ENCODE measurements around the gene CELSR1. TPM values are rescaled to one million over a fixed set of nuclear protein-coding genes. Genes with fewer than 3 reads are reported as not detected.

CELSR1 gene
- total RNA-seq, 2 experiments from 2014 or later, result 0.31 to 0.33 TPM

GRCh38 chr22:46369716-46370583, 167.5 kb downstream of the CELSR1 start:
- no peaks in the 10 kb centered on the region for H3K9me3 Mint-ChIP-seq
- DNase-seq, result no peak
- no peak overlapping the region for H3K27ac Mint-ChIP-seq
- H3K27me3 Mint-ChIP-seq, result peaks cover 12% of the 10 kb centered on the region
- H3K36me3 Mint-ChIP-seq, result no peaks in the 10 kb centered on the region
- no peak overlapping the region for H3K4me3 Mint-ChIP-seq
- POLR2A ChIA-PET, result no interaction called here
- H3K4me1 Mint-ChIP-seq, result peaks cover 17% of the 10 kb centered on the region
- no peak for ATAC-seq (ENCODE audit: low read depth)

- H3K4me3 Mint-ChIP-seq, result no peak overlapping the region
- POLR2A ChIA-PET, result no interaction called here
Observed at GRCh38 chr22:46368871-46369715, 168.3 kb downstream of the CELSR1 start.

GRCh38 chr22:46368422-46368821, 169.0 kb downstream of the CELSR1 start:
- H3K4me1 Mint-ChIP-seq, result peaks cover 12% of the 10 kb centered on the region
- no peak overlapping the region for H3K27ac Mint-ChIP-seq
- ATAC-seq (ENCODE audit: low read depth) (no peak), DNase-seq (no peak)
- H3K27me3 Mint-ChIP-seq, result peaks cover 5% of the 10 kb centered on the region
- no peaks in the 10 kb centered on the region for H3K9me3 Mint-ChIP-seq
- no peak overlapping the region for H3K4me3 Mint-ChIP-seq
- H3K36me3 Mint-ChIP-seq, result no peaks in the 10 kb centered on the region
- POLR2A ChIA-PET, result no interaction called here

More at GRCh38 chr22:46368871-46369715, 168.3 kb downstream of the CELSR1 start:
- Mint-ChIP-seq H3K9me3 (no peaks in the 10 kb centered on the region), H3K36me3 (no peaks in the 10 kb centered on the region), H3K27me3 (peaks cover 8% of the 10 kb centered on the region), H3K4me1 (peaks cover 16% of the 10 kb centered on the region), H3K27ac (no peak overlapping the region)
- ATAC-seq (ENCODE audit: low read depth) (no peak), DNase-seq (no peak)

- Mint-ChIP-seq H3K4me3 (no peak overlapping the region), H3K36me3 (no peaks in the 10 kb centered on the region), H3K27ac (no peak overlapping the region), H3K9me3 (no peaks in the 10 kb centered on the region), H3K4me1 (peaks cover 10% of the 10 kb centered on the region), H3K27me3 (peaks cover 4% of the 10 kb centered on the region)
- POLR2A ChIA-PET, result interaction anchor here (0.6 kb wide), 1 partner anchor 174 kb away, joined by 3 read pairs; no protein-coding TSS in a partner anchor
- peak; percentile 85 for DNase-seq
- peak; percentile 74 for ATAC-seq (ENCODE audit: low read depth)
Observed at GRCh38 chr22:46367707-46368191, 169.7 kb downstream of the CELSR1 start.

GRCh38 chr22:46366801-46367706, 170.4 kb downstream of the CELSR1 start:
- Mint-ChIP-seq H3K9me3 (no peaks in the 10 kb centered on the region), H3K27me3 (no peaks in the 10 kb centered on the region), H3K36me3 (no peaks in the 10 kb centered on the region), H3K4me3 (no peak overlapping the region), H3K4me1 (peaks cover 12% of the 10 kb centered on the region), H3K27ac (no peak overlapping the region)
- POLR2A ChIA-PET, result interaction anchor here (0.6 to 0.9 kb wide), 2 partner anchors 49 to 175 kb away, joined by 3 read pairs; no protein-coding TSS in a partner anchor
- ATAC-seq (ENCODE audit: low read depth) (no peak), DNase-seq (no peak)

- H3K4me1 Mint-ChIP-seq, result peaks cover 9% of the 10 kb centered on the region
- H3K27me3 Mint-ChIP-seq, result peaks cover 3% of the 10 kb centered on the region
- ATAC-seq (ENCODE audit: low read depth) (no peak), DNase-seq (no peak)
- no peaks in the 10 kb centered on the region for H3K9me3 Mint-ChIP-seq
- POLR2A ChIA-PET, result interaction anchor here (0.9 kb wide), 1 partner anchor 49 kb away, joined by 3 read pairs; no protein-coding TSS in a partner anchor
- H3K4me3 Mint-ChIP-seq, result no peak overlapping the region
- H3K27ac Mint-ChIP-seq, result no peak overlapping the region
- no peaks in the 10 kb centered on the region for H3K36me3 Mint-ChIP-seq
Observed at GRCh38 chr22:46366327-46366731, 171.1 kb downstream of the CELSR1 start.

GRCh38 chr22:46365166-46365624, 172.2 kb downstream of the CELSR1 start:
- Mint-ChIP-seq H3K27me3 (peaks cover 3% of the 10 kb centered on the region), H3K27ac (no peak overlapping the region), H3K4me3 (no peak overlapping the region), H3K4me1 (peaks cover 2% of the 10 kb centered on the region), H3K9me3 (no peaks in the 10 kb centered on the region), H3K36me3 (no peaks in the 10 kb centered on the region)
- POLR2A ChIA-PET, result no interaction called here
- DNase-seq (no peak), ATAC-seq (ENCODE audit: low read depth) (no peak)

GRCh38 chr22:46364341-46365165, 172.9 kb downstream of the CELSR1 start:
- ATAC-seq (ENCODE audit: low read depth) (no peak), DNase-seq (no peak)
- H3K9me3 Mint-ChIP-seq, result no peaks in the 10 kb centered on the region
- H3K4me3 Mint-ChIP-seq, result no peak overlapping the region
- peaks cover 3% of the 10 kb centered on the region for H3K27me3 Mint-ChIP-seq
- no peak overlapping the region for H3K27ac Mint-ChIP-seq
- peaks cover 1% of the 10 kb centered on the region for H3K4me1 Mint-ChIP-seq
- no peaks in the 10 kb centered on the region for H3K36me3 Mint-ChIP-seq
- POLR2A ChIA-PET, result no interaction called here

- H3K4me1 Mint-ChIP-seq, result peaks cover 1% of the 10 kb centered on the region
- no peaks in the 10 kb centered on the region for H3K9me3 Mint-ChIP-seq
- ATAC-seq (ENCODE audit: low read depth) (no peak), DNase-seq (no peak)
- peaks cover 3% of the 10 kb centered on the region for H3K27me3 Mint-ChIP-seq
- POLR2A ChIA-PET, result no interaction called here
- no peak overlapping the region for H3K4me3 Mint-ChIP-seq
- H3K36me3 Mint-ChIP-seq, result no peaks in the 10 kb centered on the region
- no peak overlapping the region for H3K27ac Mint-ChIP-seq
Observed at GRCh38 chr22:46363611-46364321, 173.7 kb downstream of the CELSR1 start.

GRCh38 chr22:46362934-46363515, 174.4 kb downstream of the CELSR1 start:
- no peaks in the 10 kb centered on the region for H3K36me3 Mint-ChIP-seq
- H3K4me1 Mint-ChIP-seq, result peaks cover 1% of the 10 kb centered on the region
- DNase-seq, result no peak
- ATAC-seq (ENCODE audit: low read depth), result no peak
- peaks cover 3% of the 10 kb centered on the region for H3K27me3 Mint-ChIP-seq
- H3K27ac Mint-ChIP-seq, result no peak overlapping the region
- no peaks in the 10 kb centered on the region for H3K9me3 Mint-ChIP-seq
- H3K4me3 Mint-ChIP-seq, result no peak overlapping the region
- POLR2A ChIA-PET, result no interaction called here

GRCh38 chr22:46362203-46362933, 175.1 kb downstream of the CELSR1 start:
- ATAC-seq (ENCODE audit: low read depth), result no peak
- POLR2A ChIA-PET, result no interaction called here
- no peaks in the 10 kb centered on the region for H3K9me3 Mint-ChIP-seq
- peaks cover 3% of the 10 kb centered on the region for H3K27me3 Mint-ChIP-seq
- no peak for DNase-seq
- no peak overlapping the region for H3K27ac Mint-ChIP-seq
- no peaks in the 10 kb centered on the region for H3K36me3 Mint-ChIP-seq
- H3K4me1 Mint-ChIP-seq, result peaks cover 1% of the 10 kb centered on the region
- no peak overlapping the region for H3K4me3 Mint-ChIP-seq

All from activated naive CD8-positive, alpha-beta T cell treated with anti-CD3 and anti-CD28 coated beads, Interleukin-2, amount 10 ng/mL, durations not matched to agents 7 days and 5 days (primary cell).